ENCODE data around the gene FUOM.
A peak's percentile ranks its signal among the peaks of the same experiment; 100 is the strongest.

FUOM gene

GRCh38 chr10:133349577-133350011, 8.2 kb downstream of the FUOM start:
- DNase-seq: no peak

GRCh38 chr10:133349160-133349568, 8.7 kb downstream of the FUOM start:
- DNase-seq: no peak

- no peak for DNase-seq
Observed at GRCh38 chr10:133347710-133348517, 9.9 kb downstream of the FUOM start.

- DNase-seq: no peak
Observed at GRCh38 chr10:133346413-133346812, 11.4 kb downstream of the FUOM start.

- no peak for DNase-seq
Observed at GRCh38 chr10:133344236-133344635, 13.6 kb downstream of the FUOM start.

GRCh38 chr10:133343558-133343957, 14.3 kb downstream of the FUOM start:
- DNase-seq: no peak

- no peak for DNase-seq
Observed at GRCh38 chr10:133342942-133343341, 14.9 kb downstream of the FUOM start.

- no peak for DNase-seq
Observed at GRCh38 chr10:133341983-133342382, 15.8 kb downstream of the FUOM start.

- DNase-seq: no peak
Observed at GRCh38 chr10:133339708-133340380, 18.0 kb downstream of the FUOM start.

GRCh38 chr10:133338080-133339071, 19.4 kb downstream of the FUOM start:
- no peak for DNase-seq

- no peak for DNase-seq
Observed at GRCh38 chr10:133337370-133337725, 20.5 kb downstream of the FUOM start.

- no peak for DNase-seq
Observed at GRCh38 chr10:133336577-133337369, 21.0 kb downstream of the FUOM start, which contains the start of gene CALY. CALY (minus strand) TSS chr10:133336896; CDS start chr10:133328989, 7,907 bp downstream.

- DNase-seq: no peak
Observed at GRCh38 chr10:133336118-133336576, 21.7 kb downstream of the FUOM start.

GRCh38 chr10:133335246-133336117, 22.3 kb downstream of the FUOM start:
- no peak for DNase-seq

- DNase-seq: no peak
Observed at GRCh38 chr10:133334503-133335245, 23.1 kb downstream of the FUOM start.

- no peak for DNase-seq
Observed at GRCh38 chr10:133332936-133333699, 24.7 kb downstream of the FUOM start.

GRCh38 chr10:133329491-133330202, 28.2 kb downstream of the FUOM start:
- DNase-seq: peak; percentile 69
